H1 (cell line): Measurements from ENCODE around the gene RAD52. TPM values are rescaled to one million over a fixed set of nuclear protein-coding genes. Genes with fewer than 3 reads are reported as not detected.

Experiments used
- CTCF ChIA-PET: fragments of 300-600 bp; sonication (Branson Sonifier 250); formaldehyde crosslinking; loops from one replicate; lab custom pipeline; 2021; ENCODE audit not compliant: partially characterized antibody; lab: Charles Lee
- POLR2A ChIA-PET: fragments of 300-600 bp; sonication (Branson Sonifier 250); formaldehyde crosslinking; loops from one replicate; lab custom pipeline; 2021; ENCODE audit warnings: inconsistent platforms; ENCODE audit not compliant: partially characterized antibody; lab: Charles Lee
- DNase-seq, 2 experiments: peaks; one replicate each; pipeline versions ENCODE4 v3.0.0 to v3.0.0-alpha.2; 2010 to 2022; ENCODE audit warnings: low spot score in 2 of 2, low read depth in 1 of 2, mixed read lengths in 1 of 2
- FAIRE-seq: peaks from 2 replicates; lab custom pipeline; 2011; peaks lifted over from hg19 to GRCh38; lab: Jason Lieb, UNC
- H2AFZ ChIP-seq: 2 replicates; pipeline ENCODE4 v1.8.1; 2012; ENCODE audit warnings: low read length, inconsistent platforms
- H2AK5ac ChIP-seq: 2 replicates; pipeline ENCODE4 v1.6.1; 2013; ENCODE audit warnings: low read depth, low read length
- H2BK120ac ChIP-seq: replicated peaks from 2 replicates; pipeline ENCODE3; 2013; ENCODE audit warnings: low read depth, low read length, inconsistent platforms
- H2BK12ac ChIP-seq: 2 replicates; pipeline ENCODE4 v1.6.1; 2013; ENCODE audit warnings: low read depth, low read length
- H2BK15ac ChIP-seq: 2 replicates; pipeline ENCODE4 v1.6.1; 2013; ENCODE audit warnings: low read length
- H2BK20ac ChIP-seq: 2 replicates; pipeline ENCODE4 v1.6.1; 2013; ENCODE audit warnings: low read length
- H2BK5ac ChIP-seq: 2 replicates; pipeline ENCODE4 v1.6.1; 2013; ENCODE audit warnings: low read depth, low read length
- H3K14ac ChIP-seq: 2 replicates; pipeline ENCODE4 v1.6.1; 2013; ENCODE audit warnings: inconsistent platforms; ENCODE audit not compliant: insufficient read length
- H3K18ac ChIP-seq: 2 replicates; pipeline ENCODE4 v1.6.1; 2013; ENCODE audit warnings: low read length; ENCODE audit errors: extremely low read depth
- H3K23ac ChIP-seq: 2 replicates; pipeline ENCODE4 v1.6.1; 2013; ENCODE audit warnings: inconsistent platforms; ENCODE audit not compliant: insufficient read length
- H3K23me2 ChIP-seq: 2 replicates; pipeline ENCODE4 v1.6.1; 2013; ENCODE audit warnings: low read depth, low read length
- H3K27ac ChIP-seq: 2 replicates; pipeline ENCODE4 v1.6.1; 2011; ENCODE audit warnings: low read depth, low read length, inconsistent platforms
- H3K27me3 ChIP-seq, 4 experiments: replicated peaks in 1 of 4; 1 replicate in 1 of 4; 2 replicates in 3 of 4; pipeline versions ENCODE4 v1.6.1 to v1.8.1; 2011 to 2013; ENCODE audit warnings: low read length in 3 of 4, mild to moderate bottlenecking in 3 of 4, inconsistent platforms in 2 of 4, mixed read lengths in 2 of 4, moderate library complexity in 1 of 4; ENCODE audit not compliant: control insufficient read depth in 3 of 4, insufficient read depth in 3 of 4; ENCODE audit errors: extremely low read depth in 1 of 4
- H3K36me3 ChIP-seq, 4 experiments: 2 replicates each; pipeline versions ENCODE4 v1.6.1 to v1.8.1; 2011 to 2013; ENCODE audit warnings: mild to moderate bottlenecking in 4 of 4, low read length in 3 of 4, moderate library complexity in 2 of 4, control low read depth in 1 of 4, inconsistent platforms in 1 of 4; ENCODE audit not compliant: insufficient read depth in 4 of 4, control insufficient read depth in 2 of 4
- H3K4ac ChIP-seq: replicated peaks from 2 replicates; pipeline ENCODE3; 2013; ENCODE audit warnings: low read length, low read depth, mixed read lengths, inconsistent platforms; ENCODE audit not compliant: insufficient read length
- H3K4me1 ChIP-seq, 4 experiments: replicated peaks in 1 of 4; 1 replicate in 1 of 4; 2 replicates in 3 of 4; pipeline versions ENCODE4 v1.6.1 to v1.8.1; 2011 to 2013; ENCODE audit warnings: low read length in 3 of 4, inconsistent platforms in 2 of 4, mixed read lengths in 1 of 4; ENCODE audit not compliant: insufficient read depth in 4 of 4, control insufficient read depth in 3 of 4
- H3K4me2 ChIP-seq, 2 experiments: 2 replicates each; pipeline versions ENCODE4 v1.6.1 to v1.8.1; 2011 to 2013; ENCODE audit warnings: low read depth in 2 of 2, low read length in 2 of 2, control low read depth in 1 of 2, inconsistent platforms in 1 of 2, mild to moderate bottlenecking in 1 of 2; ENCODE audit not compliant: insufficient read depth in 1 of 2
- H3K4me3 ChIP-seq, 4 experiments: fragments of 200-600, 300-600 bp in 1 of 4; sonication (generic), shearing (Covaris generic), sonication (Bioruptor Twin) in 1 of 4; 2 replicates each; pipeline versions ENCODE4 v1.5.1 to v1.8.1; 2011 to 2016; ENCODE audit warnings: low read length in 4 of 4, low read depth in 3 of 4, control low read depth in 2 of 4, inconsistent platforms in 2 of 4, mild to moderate bottlenecking in 2 of 4, mixed read lengths in 1 of 4, moderate library complexity in 1 of 4; ENCODE audit not compliant: insufficient read depth in 2 of 4; ENCODE audit errors: extremely low read depth in 1 of 4
- H3K56ac ChIP-seq: replicated peaks from 2 replicates; pipeline ENCODE3; 2013; ENCODE audit warnings: low read depth, mild to moderate bottlenecking, mixed read lengths, low read length, inconsistent platforms; ENCODE audit not compliant: insufficient read length
- H3K79me1 ChIP-seq: 2 replicates; pipeline ENCODE4 v1.6.1; 2013; ENCODE audit warnings: low read depth, low read length, control low read depth
- H3K79me2 ChIP-seq, 2 experiments: 2 replicates each; pipeline versions ENCODE4 v1.6.1 to v1.8.1; 2012 to 2013; ENCODE audit warnings: low read length in 2 of 2, mild to moderate bottlenecking in 2 of 2, inconsistent platforms in 1 of 2; ENCODE audit not compliant: insufficient read depth in 2 of 2, control insufficient read depth in 1 of 2
- H3K9ac ChIP-seq, 4 experiments: replicated peaks in 1 of 4; 1 replicate in 1 of 4; 2 replicates in 3 of 4; pipeline versions ENCODE4 v1.6.1 to v1.8.1; 2011 to 2013; ENCODE audit warnings: low read depth in 3 of 4, low read length in 3 of 4, control low read depth in 2 of 4, mild to moderate bottlenecking in 2 of 4, moderate library complexity in 2 of 4, inconsistent platforms in 1 of 4; ENCODE audit errors: extremely low read depth in 1 of 4
- H3K9me3 ChIP-seq, 2 experiments: 2 replicates each; pipeline versions ENCODE4 v1.6.1 to v1.8.1; 2012 to 2013; ENCODE audit warnings: mild to moderate bottlenecking in 2 of 2, moderate library complexity in 2 of 2, control low read depth in 1 of 2, inconsistent platforms in 1 of 2, low read depth in 1 of 2, low read length in 1 of 2, mixed read lengths in 1 of 2; ENCODE audit not compliant: insufficient read depth in 2 of 2
- H4K20me1 ChIP-seq, 2 experiments: replicated peaks in 1 of 2; 2 replicates each; pipeline versions ENCODE3 to v1.8.1; 2011 to 2013; ENCODE audit warnings: inconsistent platforms in 2 of 2, low read length in 2 of 2, mild to moderate bottlenecking in 1 of 2; ENCODE audit not compliant: insufficient read depth in 2 of 2, control insufficient read depth in 1 of 2
- H4K5ac ChIP-seq: 2 replicates; pipeline ENCODE4 v1.6.1; 2013; ENCODE audit warnings: low read length, low read depth, mixed read lengths, inconsistent platforms; ENCODE audit not compliant: insufficient read length
- H4K8ac ChIP-seq: 2 replicates; pipeline ENCODE4 v1.8.0; 2013; ENCODE audit warnings: mild to moderate bottlenecking, moderate library complexity, low read length, inconsistent platforms; ENCODE audit not compliant: insufficient read depth; ENCODE audit errors: extremely low read depth
- H4K91ac ChIP-seq: replicated peaks from 2 replicates; pipeline ENCODE3; 2013; ENCODE audit warnings: low read length, mixed read lengths, inconsistent platforms; ENCODE audit not compliant: insufficient read length
- CBX5 ChIP-seq: fragments of 300-800, 300-1000 bp; sonication (generic); IDR thresholded peaks from 2 replicates; pipeline ENCODE4 v1.7.1; 2016; ENCODE audit warnings: antibody characterized with exemption, low read length, low read depth
- CHD2 ChIP-seq: IDR thresholded peaks from 2 replicates; pipeline ENCODE4 v1.6.1; 2012; ENCODE audit warnings: low read length, improper control_type of control experiment
- EP300 ChIP-seq, 2 experiments: IDR thresholded peaks; 1 replicate in 1 of 2; 2 replicates in 1 of 2; pipeline ENCODE4 v1.6.1; 2011 to 2012; ENCODE audit warnings: low read depth in 2 of 2, low read length in 2 of 2, mild to moderate bottlenecking in 2 of 2, borderline replicate concordance in 1 of 2, inconsistent platforms in 1 of 2, moderate library complexity in 1 of 2
- FOSL1 ChIP-seq: IDR thresholded peaks from 2 replicates; pipeline ENCODE4 v1.6.1; 2011; ENCODE audit warnings: mild to moderate bottlenecking, low read depth, low read length, moderate library complexity; ENCODE audit not compliant: insufficient read depth
- KDM1A ChIP-seq: fragments of 200-600, 300-600 bp; sonication (generic); IDR thresholded peaks from 2 replicates; pipeline ENCODE4 v1.7.1; 2016; ENCODE audit warnings: mild to moderate bottlenecking, low read length, borderline replicate concordance
- KDM5A ChIP-seq: fragments of 200-600 bp; IDR thresholded peaks from 2 replicates; pipeline ENCODE4 v1.7.1; 2012; ENCODE audit warnings: mild to moderate bottlenecking, low read length, inconsistent platforms, mixed read lengths
- NANOG ChIP-seq: IDR thresholded peaks from 2 replicates; pipeline ENCODE4 v1.6.1; 2011; ENCODE audit warnings: low read length, low read depth, mild to moderate bottlenecking, inconsistent platforms; ENCODE audit not compliant: insufficient read depth, poor library complexity, severe bottlenecking
- POLR2AphosphoS5 ChIP-seq: IDR thresholded peaks from 2 replicates; pipeline ENCODE4 v1.6.1; 2011; ENCODE audit warnings: low read depth, low read length
- SP1 ChIP-seq: IDR thresholded peaks from 2 replicates; pipeline ENCODE4 v1.6.1; 2011; ENCODE audit warnings: low read depth, low read length
- TCF12 ChIP-seq: IDR thresholded peaks from 2 replicates; pipeline ENCODE4 v1.6.1; 2011; ENCODE audit warnings: low read depth, mild to moderate bottlenecking, low read length
- TEAD4 ChIP-seq: IDR thresholded peaks from 2 replicates; pipeline ENCODE4 v1.6.1; 2012; ENCODE audit warnings: low read depth, low read length, inconsistent platforms, mixed read lengths
- WGBS, 2 experiments: shearing (Covaris generic) in 1 of 2; methylation state at CpG; one replicate each; pipeline versions ENCODE4 v1.1.6 to v1.1.7; 2013 to 2015; ENCODE audit warnings: low lambda C conversion rate in 2 of 2, mixed read lengths in 2 of 2, inconsistent platforms in 1 of 2, low coverage in 1 of 2, missing lambda C conversion rate in 1 of 2; ENCODE audit not compliant: insufficient replicate concordance in 2 of 2, insufficient coverage in 1 of 2, insufficient read length in 1 of 2; ENCODE audit errors: extremely low coverage in 1 of 2, missing lambda C conversion rate in 1 of 2; 5-methylcytosine and 5-hydroxymethylcytosine counted together
- polyA plus RNA-seq, 7 experiments: library from polyadenylated mRNA; depleted of rRNA in 3 of 7; stranded (reverse) in 5 of 7; unstranded in 2 of 7; fragments of >200 nt in 5 of 7; fragments of 200-250 nt in 2 of 7; gene quantifications; 1 replicate in 5 of 7; 2 replicates in 1 of 7; 4 replicates in 1 of 7; pipeline versions ENCODE4 v1.2.1 to v1.2.3, GENCODE V29; 2011 to 2013; ENCODE audit warnings: missing spikeins in 2 of 7, mixed read lengths in 2 of 7
- total RNA-seq: library from RNA; stranded (reverse); fragmentation: NEBNext Ultra II Directional; extraction: Animal tissue kit (Norgen Biotek cat#: 25700); gene quantifications from 2 replicates; pipeline ENCODE4 v1.2.1, GENCODE V29; 2021

The RAD52 gene
- total and polyA plus RNA-seq, 2 of the 8 experiments (the other 6 are each of a cell fraction or from before 2014, with no cell fraction given) = 12.5 to 14.3 TPM

DNA sequence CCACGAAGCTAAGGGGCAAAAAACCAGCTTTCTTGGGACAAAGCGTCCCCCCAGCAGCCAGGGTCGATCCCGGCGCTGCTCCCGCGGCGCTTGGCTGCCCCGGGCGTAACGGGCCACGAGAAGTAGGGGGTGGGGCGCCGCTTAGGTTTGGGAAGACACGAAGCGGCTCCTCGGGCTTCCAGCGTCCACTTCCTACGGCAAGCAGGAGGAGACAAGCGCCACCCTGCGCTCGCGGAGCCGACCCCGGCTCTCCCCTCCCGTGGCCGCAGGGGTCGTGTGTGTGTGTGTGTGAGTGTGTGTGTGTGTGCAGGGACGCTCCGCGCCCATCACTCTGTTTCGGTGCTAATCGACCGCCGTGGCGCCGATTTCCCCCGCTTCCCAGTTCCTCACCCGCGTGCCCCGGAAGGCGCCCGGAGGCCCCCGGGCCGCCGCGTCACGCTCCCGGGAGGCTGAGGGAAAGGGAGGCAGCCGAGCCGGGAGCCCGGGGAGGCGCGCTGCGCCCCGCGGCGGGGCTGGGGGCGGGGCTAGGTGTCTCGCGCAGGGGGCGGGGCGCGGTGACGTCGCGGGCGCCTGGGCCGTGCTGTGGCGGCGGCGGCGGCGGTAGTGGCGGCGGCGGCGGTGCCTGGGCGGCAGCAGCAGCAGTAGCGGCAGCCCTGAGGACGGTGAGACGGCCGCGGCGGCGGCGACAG lies 41.3 kb upstream of the RAD52 start, which contains the start of gene ERC1:
TSS of gene ERC1 (plus strand) at position 563 of the 689 bp plus-strand sequence. CDS start 36,681 bp downstream, outside the sequence.
- no peak within 1 kb of the TSS for H3K23ac ChIP-seq
- POLR2A ChIA-PET = interaction anchor here (0.8 to 2.0 kb wide), 9 partner anchors 9 to 102 kb away, joined by 3 to 7 read pairs (median 4); no protein-coding TSS in a partner anchor
- H4K20me1 ChIP-seq = no peaks in the 10 kb centered on the region
- no peak within 1 kb of the TSS for H2BK20ac ChIP-seq
- FAIRE-seq (no peak), DNase-seq (peak in 1 of 2 experiments; percentile 91)
- WGBS, 2 experiments = 1% methylated on average over 17 of the region's 87 CpGs; no CpG with 5 or more reads in 1 of the 2 experiments
- peaks cover 0 to 37% of the 10 kb centered on the region in 2 experiments; a peak in 3 of 4 replicates for H3K79me2 ChIP-seq
- peak within 1 kb of the TSS; percentile 88 for H4K8ac ChIP-seq
- H2AFZ ChIP-seq = peak within 1 kb of the TSS; percentile 91
- H2BK12ac ChIP-seq = peak within 1 kb of the TSS; percentile 94; the same call in 1 of the 2 replicates
- peak within 1 kb of the TSS; percentile 99 for H3K18ac ChIP-seq
- peaks cover 0 to 2% (median 0%) of the 10 kb centered on the region in 4 experiments; a peak in 2 of 7 replicates for H3K27me3 ChIP-seq
- H4K91ac ChIP-seq = peak within 1 kb of the TSS; percentile 73
- peak within 1 kb of the TSS; percentile 61; the same call in 1 of the 2 replicates for H3K27ac ChIP-seq
- peak within 1 kb of the TSS; percentile 96; the same call in 1 of the 2 replicates for H2BK15ac ChIP-seq
- H3K14ac ChIP-seq = peak within 1 kb of the TSS; percentile 74
- peaks cover 14% of the 10 kb centered on the region for H3K23me2 ChIP-seq
- H3K4me1 ChIP-seq = peaks cover 5 to 8% (median 6%) of the 10 kb centered on the region in 4 experiments; a peak in 5 of 7 replicates
- H3K79me1 ChIP-seq = peaks cover 2% of the 10 kb centered on the region; the same call in 1 of the 2 replicates
- H3K56ac ChIP-seq = peak within 1 kb of the TSS; percentile 87
- peak within 1 kb of the TSS; percentile 88 for H3K4ac ChIP-seq
- no peak within 1 kb of the TSS for H2AK5ac ChIP-seq
- H2BK5ac ChIP-seq = peak within 1 kb of the TSS; percentile 88
- H3K9me3 ChIP-seq = no peaks in the 10 kb centered on the region
- H3K36me3 ChIP-seq = no peaks in the 10 kb centered on the region
- H4K5ac ChIP-seq = peak within 1 kb of the TSS; percentile 79
- H3K4me3 ChIP-seq = peak within 1 kb of the TSS; percentile 77 to 91 (median 84)
- peak within 1 kb of the TSS; percentile 80 to 91 (median 82) for H3K9ac ChIP-seq
- CTCF ChIA-PET = interaction anchor here (3.2 kb wide), 1 partner anchor 102 kb away, joined by 17 read pairs; no protein-coding TSS in a partner anchor
- peak within 1 kb of the TSS; percentile 10 for H2BK120ac ChIP-seq
- H3K4me2 ChIP-seq = peak within 1 kb of the TSS; percentile 92 to 95
- TF ChIP-seq FOSL1 (no peak), POLR2AphosphoS5 (peak; percentile 33), SP1 (peak; percentile 17; the same call in 1 of the 2 replicates), TEAD4 (no peak), KDM1A (peak; percentile 30; the same call in 1 of the 2 replicates), CHD2 (no peak), NANOG (no peak), CBX5 (no peak), TCF12 (no peak), KDM5A (no peak), EP300 (IDR thresholded peaks at IDR 0.05; ENCODE audit: borderline replicate concordance in 1 of 2, low read depth in 2 of 2, low read length in 2 of 2) (peak in 1 of 2 experiments; percentile 0; a peak in 1 of 3 replicates)
